Activated CD4-positive, alpha-beta T cell treated with anti-CD3 and anti-CD28 coated beads, Interleukin-10, Interleukin-2, amounts not matched to agents 100 ng/mL and 50 ng/mL, durations not matched to agents 16 hours and 8 hours (primary cell): ENCODE measurements around the gene USP6NL.

Experiments
- DNase-seq: peaks from one replicate; pipeline ENCODE4 v3.0.0-alpha.2; 2020

Gene USP6NL

GRCh38 chr10:11472158-11472753, 139.2 kb downstream of the USP6NL start:
- DNase-seq, result peak; percentile 74

- DNase-seq, result no peak
These were observed 141.7 kb downstream of the USP6NL start for GRCh38 chr10:11469575-11470391.

GRCh38 chr10:11468126-11468742, 143.2 kb downstream of the USP6NL start:
- no peak for DNase-seq

GRCh38 chr10:11465406-11465805, 146.0 kb downstream of the USP6NL start:
- DNase-seq, result no peak

- no peak for DNase-seq
These were observed 148.3 kb downstream of the USP6NL start for GRCh38 chr10:11463111-11463510.

- no peak for DNase-seq
These were observed 149.4 kb downstream of the USP6NL start for GRCh38 chr10:11462071-11462470.

GRCh38 chr10:11457336-11457735, 154.1 kb downstream of the USP6NL start:
- no peak for DNase-seq

- no peak for DNase-seq
These were observed 156.4 kb downstream of the USP6NL start for GRCh38 chr10:11454958-11455566.

- no peak for DNase-seq
These were observed 157.3 kb downstream of the USP6NL start for GRCh38 chr10:11454160-11454559.

GRCh38 chr10:11451640-11452260, 159.7 kb downstream of the USP6NL start:
- no peak for DNase-seq

- DNase-seq, result no peak
These were observed 161.0 kb downstream of the USP6NL start for GRCh38 chr10:11450427-11450826.

GRCh38 chr10:11449761-11450160, 161.7 kb downstream of the USP6NL start:
- DNase-seq, result no peak

- no peak for DNase-seq
These were observed 162.8 kb downstream of the USP6NL start for GRCh38 chr10:11448545-11449244.

GRCh38 chr10:11448190-11448544, 163.3 kb downstream of the USP6NL start:
- DNase-seq, result no peak

- DNase-seq, result no peak
These were observed 163.9 kb downstream of the USP6NL start for GRCh38 chr10:11447586-11447985.

GRCh38 chr10:11446864-11447263, 164.6 kb downstream of the USP6NL start:
- no peak for DNase-seq

- DNase-seq, result no peak
These were observed 165.3 kb downstream of the USP6NL start for GRCh38 chr10:11446133-11446532.

- no peak for DNase-seq
These were observed 166.8 kb downstream of the USP6NL start for GRCh38 chr10:11444531-11445228.

GRCh38 chr10:11444155-11444530, 167.3 kb downstream of the USP6NL start:
- no peak for DNase-seq

- no peak for DNase-seq
These were observed 167.8 kb downstream of the USP6NL start for GRCh38 chr10:11443468-11444154.

GRCh38 chr10:11442001-11442773, 169.3 kb downstream of the USP6NL start:
- DNase-seq, result no peak
